Stimulated activated CD4-positive, alpha-beta T cell treated with anti-CD3 and anti-CD28 coated beads, Interleukin-12 subunit alpha, Interleukin-12 subunit beta, amount 100 ng/mL, for 48 hours (primary cell): ENCODE results near the gene TUBE1.
"Not testable (repeated sequence)": the region's sequence is repeated elsewhere in the genome, so short reads cannot be mapped to it uniquely, and the experiment has no call there.

Experiments
- DNase-seq, 3 donors: peaks; one replicate each; pipeline ENCODE4 v3.0.0-alpha.2; 2020; ENCODE audit warnings: low read depth in 2 of 3, low spot score in 1 of 3

The TUBE1 gene

DNA sequence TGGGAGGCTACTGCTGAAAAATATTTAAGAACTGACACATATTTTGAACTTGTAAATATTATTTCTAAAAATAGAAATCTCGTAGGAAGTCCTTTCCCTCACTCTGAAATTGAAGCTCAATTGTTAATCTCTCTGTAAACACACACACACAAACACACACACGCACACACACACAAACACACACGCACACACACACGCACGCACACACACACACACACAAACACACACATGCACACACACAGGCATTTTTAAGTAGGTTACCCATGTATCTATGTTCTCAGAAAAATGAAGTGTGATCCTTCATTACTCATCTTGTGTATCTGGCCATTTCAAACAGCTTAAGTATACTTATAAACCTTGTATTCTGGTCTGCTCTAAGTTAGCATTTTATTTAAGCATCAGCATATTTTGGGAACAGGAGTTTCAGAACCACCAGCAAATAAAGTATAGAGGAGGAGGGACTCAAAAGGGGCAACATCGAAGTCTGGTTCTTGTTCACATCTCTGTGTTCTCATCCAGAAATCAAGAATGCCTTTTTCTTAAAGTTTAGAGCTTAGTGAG, 21.8 kb downstream of the TUBE1 start:
- no peak for DNase-seq

DNA sequence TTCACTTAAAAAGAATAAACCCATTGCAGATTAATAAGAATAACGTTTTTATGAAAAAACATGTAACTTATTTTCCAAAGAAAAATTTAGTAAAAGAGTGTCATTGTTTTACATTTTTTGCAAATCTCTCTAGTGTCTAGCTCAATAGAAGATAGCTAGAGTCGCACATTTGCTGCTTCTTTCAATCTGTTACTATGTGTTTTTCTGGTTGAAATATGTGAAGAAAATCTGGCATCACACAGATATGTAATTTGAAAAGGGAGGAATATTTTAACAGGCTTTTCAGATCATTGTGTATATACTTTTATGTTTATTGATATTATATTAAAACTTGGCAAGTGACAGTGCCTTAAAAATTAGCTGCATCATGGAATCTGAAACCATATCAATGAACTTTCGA, 24.3 kb downstream of the TUBE1 start:
- DNase-seq, result no peak

DNA sequence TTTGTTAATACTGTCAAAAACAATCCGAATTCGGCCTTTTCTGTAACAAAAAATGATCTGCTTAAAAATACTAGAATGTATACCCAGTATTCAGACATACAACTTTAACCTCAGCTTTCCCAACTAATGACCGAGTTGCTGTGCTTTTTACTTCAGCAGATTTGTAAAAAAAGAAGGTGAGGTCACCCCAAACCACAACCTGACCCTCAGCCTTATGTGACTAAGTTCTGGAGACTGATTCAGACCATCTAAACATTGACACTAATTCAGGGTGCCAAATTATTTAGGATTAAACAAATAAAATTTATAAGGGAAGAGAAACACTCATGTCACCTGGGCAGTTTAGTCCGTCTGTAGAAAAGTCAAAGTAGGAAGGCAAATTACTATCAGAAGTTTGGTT, 25.7 kb downstream of the TUBE1 start:
- no peak for DNase-seq

DNA sequence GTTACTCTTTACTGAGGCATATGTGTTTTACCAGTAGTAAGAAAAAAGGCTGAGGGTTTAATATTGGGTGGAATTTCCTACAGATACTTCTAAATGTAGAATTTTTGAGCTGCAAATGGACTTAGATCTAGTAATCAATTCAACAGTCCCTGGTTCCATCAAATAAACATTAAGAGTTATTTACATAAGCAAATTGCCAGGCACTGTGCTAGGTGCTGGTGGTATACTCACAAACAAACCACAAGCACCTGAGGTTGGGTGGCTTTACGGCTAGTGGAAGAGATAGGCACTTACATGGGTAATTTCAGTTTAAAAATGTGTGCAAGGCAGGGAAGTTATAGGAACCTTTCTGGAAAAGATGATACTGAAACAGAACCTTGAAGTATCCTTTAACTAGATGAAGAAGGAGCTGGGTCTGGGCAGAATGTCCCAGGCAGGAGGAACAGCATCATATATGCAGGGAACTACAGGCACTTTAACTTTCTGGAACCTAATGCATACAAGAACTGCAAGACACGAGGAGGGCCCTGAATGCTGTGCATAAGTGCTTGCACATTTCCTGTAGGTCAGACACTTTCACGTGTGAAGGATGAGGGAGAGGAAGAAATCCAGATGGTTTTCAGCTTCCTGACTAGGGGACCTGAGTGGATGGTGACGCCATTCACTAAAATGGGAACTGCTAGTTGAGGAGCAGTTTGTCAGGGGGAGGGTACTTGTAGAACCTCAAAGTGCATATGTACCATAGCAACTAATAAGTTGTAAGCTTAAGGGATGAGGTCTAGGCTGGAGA, 28.8 kb downstream of the TUBE1 start:
- no peak for DNase-seq

DNA sequence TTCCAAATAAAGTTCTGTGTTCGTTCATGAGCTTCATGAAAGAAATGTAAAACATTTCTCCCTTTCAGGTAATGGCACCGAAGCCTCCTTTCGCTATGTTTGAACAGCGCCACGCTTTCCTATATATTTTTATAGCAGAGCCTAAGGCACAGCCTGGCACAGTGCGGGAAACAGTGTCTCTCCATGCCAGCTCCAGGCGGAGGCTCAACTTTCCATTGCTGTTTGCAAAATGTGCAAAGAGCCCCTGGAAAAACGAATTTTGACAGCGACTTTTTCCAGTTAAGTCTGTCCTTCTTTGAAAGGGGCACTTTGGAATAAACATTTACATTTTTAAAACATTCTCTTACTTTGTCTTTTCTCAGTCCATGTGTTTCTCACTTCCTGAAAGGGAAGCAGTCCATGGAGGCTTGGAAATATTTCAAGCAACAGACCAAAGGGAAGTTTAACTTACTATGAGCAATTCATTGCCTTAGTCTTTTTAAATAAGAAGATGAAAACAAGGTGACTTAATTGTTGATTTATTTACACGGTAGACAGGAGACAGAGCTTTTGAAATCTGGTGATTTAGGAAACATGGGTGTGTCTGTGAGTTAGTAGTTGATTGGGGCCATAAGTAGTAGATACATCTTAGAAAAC, 32.6 kb downstream of the TUBE1 start:
- no peak for DNase-seq

DNA sequence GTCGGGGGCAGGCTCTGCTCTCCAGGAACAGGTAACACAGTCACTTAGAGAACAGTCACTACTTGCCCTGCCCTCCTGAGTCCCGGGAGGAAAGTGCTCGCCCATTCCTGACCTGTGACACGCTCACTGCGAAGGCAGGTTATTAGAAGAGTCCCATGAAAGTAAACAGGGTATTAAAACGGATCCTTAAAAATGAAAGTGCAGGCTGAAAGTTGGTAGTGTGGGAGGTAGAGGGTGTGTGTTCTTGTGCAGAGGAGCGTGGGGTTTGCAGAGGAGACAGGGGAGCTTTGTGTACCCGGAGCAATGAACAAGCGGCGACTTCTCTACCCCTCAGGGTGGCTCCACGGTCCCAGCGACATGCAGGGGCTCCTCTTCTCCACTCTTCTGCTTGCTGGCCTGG, 33.3 kb downstream of the TUBE1 start, which contains the start of gene CCN6:
Gene CCN6, plus strand, starts transcription at position 104 of the 400 bp plus-strand sequence. Its CDS starts 254 bp downstream, at position 358.
- no peak for DNase-seq

DNA sequence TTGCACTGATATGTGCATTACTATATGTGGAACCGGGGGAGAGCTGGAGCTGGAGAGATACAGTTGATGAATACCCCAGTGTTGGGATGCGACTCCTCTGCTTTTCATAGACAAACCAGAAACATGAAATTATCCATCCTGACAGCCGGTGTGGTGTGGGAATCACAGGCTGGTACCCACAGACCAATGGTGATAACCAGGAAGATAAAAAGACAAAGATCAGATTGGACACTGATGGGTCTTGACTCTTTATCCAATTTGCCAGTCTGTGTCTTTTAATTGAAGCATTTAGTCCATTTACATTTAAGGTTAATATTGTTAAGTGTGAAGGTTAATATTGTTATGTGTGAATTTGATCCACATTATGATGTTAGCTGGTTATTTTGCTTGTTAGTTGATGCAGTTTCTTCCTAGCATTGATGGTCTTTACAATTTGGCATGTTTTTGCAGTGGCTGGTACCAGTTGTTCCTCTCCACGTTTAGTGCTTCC, 36.0 kb downstream of the TUBE1 start:
- DNase-seq, result not testable (repeated sequence)

DNA sequence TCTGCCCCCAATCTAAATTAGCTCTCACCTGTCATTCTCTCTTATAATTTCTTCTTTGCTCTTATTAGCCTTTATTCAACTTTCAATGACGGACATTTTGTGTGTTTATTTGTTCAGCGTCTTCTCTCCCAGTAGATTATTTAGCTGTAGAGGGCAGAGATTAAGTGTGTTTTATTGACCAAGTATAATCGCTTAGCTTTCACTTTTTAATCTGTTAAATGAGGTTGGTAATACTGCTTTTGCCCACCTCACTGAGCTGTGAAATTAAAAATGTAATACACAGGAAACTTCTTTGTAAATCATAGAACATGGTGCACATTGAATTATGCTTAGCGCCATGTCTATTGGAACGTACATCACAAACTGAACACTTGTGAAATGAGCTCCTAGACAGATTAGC, 36.9 kb downstream of the TUBE1 start:
- no peak for DNase-seq

DNA sequence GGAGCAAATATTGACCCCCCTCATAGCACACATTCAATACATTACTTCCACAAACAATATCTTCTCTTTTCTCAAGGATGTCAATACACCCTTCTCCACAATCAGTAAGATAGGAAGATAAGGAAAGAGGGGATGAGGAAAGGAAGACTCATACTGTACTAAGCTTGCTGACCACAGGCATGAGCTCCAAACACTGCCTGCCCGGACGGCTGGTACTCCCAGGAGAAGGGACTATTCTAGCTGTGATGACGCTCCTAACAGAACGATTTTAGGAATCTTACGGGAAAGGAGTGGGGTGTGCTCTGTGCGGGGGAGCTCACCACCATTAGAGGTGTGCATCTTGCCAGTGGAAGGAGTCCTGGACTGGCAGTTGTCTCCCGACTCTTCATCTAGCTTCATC, 37.3 kb downstream of the TUBE1 start:
- DNase-seq, result no peak

DNA sequence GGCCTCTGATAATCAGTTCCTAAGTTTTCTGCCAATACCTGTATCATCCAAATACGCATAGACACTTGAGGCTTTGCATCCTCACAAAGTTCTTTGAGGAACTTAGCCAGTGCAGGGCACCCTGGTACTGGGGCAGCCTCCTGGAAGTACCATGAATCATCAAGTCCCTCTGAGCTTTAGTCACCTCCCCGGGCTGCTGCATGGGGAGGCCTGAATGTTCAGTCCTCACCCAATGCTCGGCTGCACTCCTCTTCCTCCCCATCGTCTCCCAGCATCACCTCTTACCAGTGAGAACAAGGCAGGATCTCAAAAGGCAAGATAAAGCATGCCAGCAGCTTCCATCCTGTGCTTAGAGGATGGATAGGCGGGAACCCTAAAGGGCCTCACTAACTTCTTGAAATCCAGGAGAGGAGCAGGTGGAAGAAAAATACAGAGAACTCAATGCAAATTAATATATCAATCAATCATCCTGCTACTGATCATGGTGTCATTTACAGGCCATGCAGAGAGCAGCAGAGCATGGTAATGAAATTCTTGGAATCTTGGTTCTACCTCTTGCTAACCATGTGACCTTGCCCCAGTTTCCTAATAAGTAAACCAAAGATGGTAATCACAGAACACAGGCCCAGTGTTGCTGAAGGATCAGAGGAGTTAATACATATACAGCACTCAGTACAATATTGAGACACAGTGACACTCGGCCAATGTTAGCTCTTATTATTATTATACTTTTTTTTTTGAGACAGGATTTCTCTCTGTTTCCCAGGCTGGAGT, 38.1 kb downstream of the TUBE1 start:
- no peak for DNase-seq

DNA sequence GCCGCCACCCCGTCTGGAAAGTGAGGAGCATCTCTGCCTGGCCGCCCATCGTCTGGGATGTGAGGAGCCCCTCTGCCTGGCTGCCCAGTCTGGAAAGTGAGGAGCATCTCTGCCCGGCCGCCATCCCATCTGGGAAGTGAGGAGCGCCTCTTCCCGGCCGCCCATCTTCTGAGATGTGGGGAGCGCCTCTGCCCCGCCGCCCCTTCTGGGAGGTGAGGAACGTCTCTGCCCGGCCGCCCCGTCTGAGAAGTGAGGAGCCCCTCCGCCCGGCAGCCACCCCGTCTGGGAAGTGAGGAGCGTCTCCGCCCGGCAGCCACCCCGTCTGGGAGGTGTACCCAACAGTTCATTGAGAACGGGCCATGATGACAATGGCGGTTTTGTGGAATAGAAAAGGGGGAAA, 39.8 kb downstream of the TUBE1 start:
- not testable (repeated sequence) for DNase-seq

DNA sequence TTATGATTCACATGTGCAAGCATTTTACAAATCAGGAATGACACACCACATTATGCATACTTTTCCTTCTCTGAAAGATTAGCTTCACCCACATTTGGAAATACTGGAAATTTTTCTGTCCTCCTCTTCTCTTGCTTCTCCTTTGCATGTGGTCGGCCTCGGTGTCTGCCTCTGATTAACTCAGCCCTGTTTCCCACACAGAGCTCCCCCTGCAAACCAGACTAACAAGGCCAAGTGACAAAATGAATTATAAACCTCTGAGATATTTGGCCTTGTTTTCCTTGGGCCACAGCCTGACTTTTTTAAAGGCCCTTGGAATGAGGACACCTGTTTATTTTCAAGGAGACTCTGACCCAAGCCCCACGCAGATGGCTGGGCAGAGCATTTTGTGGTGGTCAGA, 42.4 kb downstream of the TUBE1 start:
- DNase-seq, result no peak

DNA sequence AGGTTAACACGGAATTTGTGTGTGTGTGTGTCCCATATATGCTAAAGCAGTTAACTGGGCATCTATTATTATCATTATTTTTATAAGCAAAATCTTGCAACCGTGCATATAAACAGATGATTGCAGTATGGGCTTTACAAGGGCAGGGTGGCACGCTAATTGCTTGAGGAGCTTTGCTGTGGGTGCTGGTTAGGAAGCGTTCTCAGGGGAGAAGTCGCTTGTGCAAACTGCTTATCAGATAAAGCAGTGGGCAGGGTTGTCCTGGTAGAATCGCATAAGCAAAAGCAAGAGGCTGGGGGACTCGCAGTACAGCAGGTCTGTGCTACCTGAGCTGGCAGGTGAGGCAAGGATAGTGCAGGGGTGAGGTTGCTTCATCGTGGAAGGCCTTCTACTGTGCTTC, 43.1 kb downstream of the TUBE1 start:
- no peak for DNase-seq

DNA sequence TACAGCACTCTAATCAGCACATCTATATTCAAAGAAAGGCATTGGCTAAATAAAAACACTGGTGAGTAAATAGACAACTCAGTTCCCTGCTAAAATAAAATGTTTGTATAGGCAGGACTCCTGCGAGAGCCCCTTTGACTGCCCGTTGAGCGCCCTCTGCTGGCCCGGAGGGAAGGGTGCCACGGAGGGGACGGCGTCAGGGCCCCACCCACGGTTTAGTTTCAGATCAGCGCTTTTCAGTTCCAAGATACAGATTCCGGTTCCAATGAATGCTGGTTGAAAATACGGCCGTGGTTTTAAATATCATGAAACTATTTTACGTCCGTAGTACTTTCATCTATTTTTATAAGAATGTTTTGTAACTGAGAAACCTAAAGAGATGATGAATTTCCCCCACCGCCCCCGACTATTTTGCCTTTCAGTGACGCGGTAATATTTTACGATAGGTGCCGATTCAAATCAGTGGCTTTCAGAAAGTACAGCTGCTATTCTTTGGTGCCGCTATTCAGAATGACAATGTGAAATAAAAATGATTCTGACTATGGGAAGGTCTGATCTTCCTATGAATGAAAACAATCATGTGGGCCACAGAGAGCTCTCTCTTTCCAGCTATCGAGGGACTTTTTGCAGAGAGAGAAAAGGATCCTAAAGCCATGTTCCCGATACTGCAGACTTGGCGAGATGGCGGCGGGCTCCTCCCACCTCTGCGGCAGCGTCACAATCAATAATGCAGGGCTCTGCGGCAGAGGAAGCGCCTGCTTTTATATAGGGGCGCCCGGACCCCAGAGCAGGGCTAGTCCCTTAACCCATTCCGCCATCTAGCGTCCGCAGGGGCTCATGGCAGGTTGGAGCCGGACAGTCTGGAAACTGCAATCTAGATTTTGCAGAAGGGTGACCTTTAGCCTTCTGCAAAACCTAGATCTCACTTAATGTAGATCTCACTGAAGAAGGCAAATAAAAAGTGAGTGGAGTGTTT, 44.0 kb downstream of the TUBE1 start:
- peak; percentile 86 to 97 (median 87) for DNase-seq

DNA sequence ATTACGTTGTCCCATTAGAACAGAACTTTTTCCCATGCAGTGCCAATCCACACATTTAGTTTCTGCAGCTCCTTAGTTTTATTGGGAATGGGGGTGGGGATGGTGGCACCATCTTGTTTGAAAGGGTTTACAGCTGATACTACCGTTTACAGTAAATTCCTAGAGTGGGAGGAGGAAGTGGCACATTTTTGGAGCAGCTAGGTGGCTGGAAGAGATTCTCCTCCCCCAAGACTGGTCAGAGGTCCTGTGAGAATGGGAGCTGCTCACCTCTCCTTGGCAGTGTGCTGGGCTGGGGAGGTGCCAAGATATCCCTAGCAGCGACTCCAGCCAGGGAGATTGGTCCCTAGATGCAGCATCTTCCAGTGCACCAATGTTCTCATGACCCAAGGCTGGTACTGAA, 45.7 kb downstream of the TUBE1 start:
- no peak for DNase-seq

DNA sequence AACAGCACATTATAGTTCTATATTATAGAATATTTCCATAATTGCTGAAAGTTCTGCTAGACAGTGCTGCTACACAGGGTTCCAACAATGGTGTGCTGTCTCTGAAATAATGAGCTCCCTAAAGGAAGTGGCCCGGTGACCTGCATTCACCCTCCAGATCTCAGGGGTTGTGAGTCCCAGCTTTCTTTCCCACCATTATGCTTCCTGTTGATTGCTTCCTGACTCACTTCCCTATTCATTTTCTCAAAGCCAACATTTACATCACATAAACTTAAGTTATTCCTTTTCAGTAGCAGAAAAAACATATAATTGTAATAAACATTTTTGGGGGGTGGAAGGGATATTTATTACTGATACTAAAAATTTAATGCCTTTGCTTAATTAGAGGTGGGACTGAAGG, 46.3 kb downstream of the TUBE1 start:
- no peak for DNase-seq

DNA sequence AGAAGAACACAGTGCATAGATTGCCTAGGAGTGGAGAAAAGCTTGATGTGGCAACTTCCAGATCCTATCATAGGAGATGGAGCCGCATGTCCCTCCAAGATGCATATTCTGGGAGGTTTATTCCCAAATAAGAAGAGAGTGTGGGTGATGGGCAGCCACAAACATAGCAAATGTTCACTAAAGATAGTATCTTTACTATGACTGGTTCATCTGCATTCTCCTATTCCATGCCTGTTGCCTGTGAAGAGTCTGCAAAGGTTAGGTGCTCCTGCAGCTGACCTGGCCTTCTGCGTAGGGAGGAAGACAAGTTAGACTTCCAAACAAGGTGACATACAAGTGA, 47.9 kb downstream of the TUBE1 start:
- no peak for DNase-seq

DNA sequence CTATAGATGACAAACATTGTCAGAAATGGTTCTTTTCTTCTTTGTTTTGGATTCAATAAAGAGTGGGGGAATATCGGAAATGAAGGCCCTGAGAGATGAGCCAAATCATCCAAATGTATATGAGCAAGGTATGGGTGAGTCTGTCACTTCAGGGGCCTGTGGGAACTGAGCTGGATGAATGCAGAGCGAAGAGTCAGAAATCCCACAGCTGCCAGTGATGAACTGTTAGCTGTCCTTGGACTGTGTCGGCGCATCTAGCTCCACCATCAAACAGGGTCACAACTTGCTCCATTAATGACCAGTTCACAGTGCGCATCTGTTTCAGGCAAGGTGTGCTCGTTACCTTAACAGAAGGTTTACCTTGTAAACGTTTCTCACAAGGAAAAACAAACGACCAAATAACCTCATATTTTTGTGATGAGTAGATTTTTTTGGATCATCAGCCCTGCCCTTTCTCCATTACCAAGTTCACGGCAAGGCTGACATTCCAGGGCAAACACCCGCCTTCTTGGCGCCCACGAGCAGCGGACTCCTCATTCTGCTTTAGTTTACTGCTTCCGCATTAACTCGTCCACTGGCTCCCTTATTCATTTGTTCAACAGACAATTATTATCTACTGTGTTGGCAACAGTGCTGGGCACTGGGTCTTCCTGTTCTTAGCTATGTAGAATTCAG, 48.4 kb downstream of the TUBE1 start:
- DNase-seq, result no peak

DNA sequence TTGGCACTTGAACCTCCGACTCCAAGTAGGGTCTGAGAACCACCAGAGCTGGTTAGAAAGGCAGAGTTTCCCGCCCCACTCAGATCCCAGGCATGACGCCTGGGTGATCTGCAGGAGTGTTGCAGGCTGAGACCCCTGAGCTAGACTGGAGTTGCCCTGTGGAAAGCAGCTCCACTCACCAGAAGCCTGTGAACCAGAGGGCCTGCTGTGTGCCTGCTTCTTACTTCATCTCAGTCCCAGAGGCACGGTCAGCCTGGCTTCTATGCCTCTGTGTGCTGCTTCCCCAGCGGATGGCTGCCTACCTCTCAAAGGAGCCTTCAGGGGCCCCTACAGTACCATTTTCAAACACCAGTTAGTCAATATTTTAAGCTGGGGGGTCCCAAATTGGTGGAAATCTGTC, 49.0 kb downstream of the TUBE1 start:
- no peak for DNase-seq

DNA sequence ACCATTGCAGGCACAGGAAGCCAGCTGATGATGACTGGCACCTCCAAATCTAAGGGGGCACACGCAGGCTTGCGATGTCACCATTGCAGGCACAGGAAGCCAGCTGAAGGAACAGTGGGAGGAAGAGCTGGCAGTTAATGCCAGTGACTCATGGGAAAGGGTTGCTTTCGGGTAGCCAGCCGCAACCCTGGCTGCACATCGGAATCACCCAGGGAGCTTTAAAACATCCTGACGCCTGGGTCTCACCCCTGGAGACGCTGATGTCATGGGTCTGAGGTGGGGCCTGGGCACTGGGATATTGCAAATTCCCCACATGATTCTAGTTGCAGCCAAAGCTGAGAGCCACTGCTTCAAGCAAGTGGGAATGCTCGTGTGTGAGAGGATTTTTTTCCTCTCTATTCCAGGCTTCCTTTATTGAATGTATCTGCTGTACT, 49.5 kb downstream of the TUBE1 start:
- no peak for DNase-seq
